ENCODE measurements around the gene NFKBIL1.
A peak's percentile ranks its signal among the peaks of the same experiment; 100 is the strongest.

NFKBIL1 gene

GRCh38 chr6:31558631-31559500 lies 11.5 kb downstream of the NFKBIL1 start:
- FAIRE-seq, result peak; percentile 95
- DNase-seq (ENCODE audit: extremely low spot score, insufficient read length, low read depth), result no peak

- DNase-seq (ENCODE audit: extremely low spot score, insufficient read length, low read depth) (no peak), FAIRE-seq (no peak)
These were observed 12.2 kb downstream of the NFKBIL1 start for GRCh38 chr6:31559606-31559957.

DNA sequence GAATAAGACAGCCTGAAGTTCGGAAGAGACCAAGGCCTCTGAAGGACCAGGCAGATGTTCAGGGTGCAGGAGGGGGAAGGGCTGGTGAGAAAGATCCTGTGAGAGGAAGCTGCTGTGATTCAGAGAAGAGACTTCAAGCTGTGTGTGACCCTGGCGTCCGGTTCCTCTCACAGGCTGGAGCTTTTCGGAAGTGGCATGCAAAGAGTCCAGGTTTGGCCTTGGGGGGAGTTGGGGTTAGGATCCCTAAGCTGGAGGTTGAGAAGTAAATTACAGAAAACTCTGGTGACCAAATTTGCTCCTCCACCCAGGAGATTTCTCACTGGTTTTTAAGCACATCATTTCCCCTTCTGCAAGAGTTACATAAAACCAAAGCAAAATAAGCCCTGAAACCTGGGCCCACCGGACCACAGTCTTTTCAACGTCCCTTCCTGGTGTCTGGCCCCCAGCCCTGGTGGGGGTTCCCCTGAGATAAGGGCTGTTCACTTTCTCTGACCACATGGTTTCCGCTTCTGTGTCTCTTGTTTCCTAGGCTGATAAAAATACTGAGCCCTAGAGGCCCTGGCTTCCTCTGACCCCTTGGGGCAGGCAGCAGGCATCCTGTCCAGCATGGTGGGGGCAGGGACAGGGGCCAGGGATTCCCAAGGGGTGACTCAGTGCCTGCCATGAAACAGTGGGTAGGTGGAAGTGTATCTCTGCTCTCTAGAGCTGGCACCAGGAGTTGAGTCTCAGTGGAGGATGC lies 12.7 kb downstream of the NFKBIL1 start:
- FAIRE-seq, result peak; percentile 98
- no peak for DNase-seq (ENCODE audit: extremely low spot score, insufficient read length, low read depth)

- DNase-seq (ENCODE audit: extremely low spot score, insufficient read length, low read depth) (no peak), FAIRE-seq (no peak)
These were observed 13.3 kb downstream of the NFKBIL1 start for GRCh38 chr6:31560697-31561058.

DNA sequence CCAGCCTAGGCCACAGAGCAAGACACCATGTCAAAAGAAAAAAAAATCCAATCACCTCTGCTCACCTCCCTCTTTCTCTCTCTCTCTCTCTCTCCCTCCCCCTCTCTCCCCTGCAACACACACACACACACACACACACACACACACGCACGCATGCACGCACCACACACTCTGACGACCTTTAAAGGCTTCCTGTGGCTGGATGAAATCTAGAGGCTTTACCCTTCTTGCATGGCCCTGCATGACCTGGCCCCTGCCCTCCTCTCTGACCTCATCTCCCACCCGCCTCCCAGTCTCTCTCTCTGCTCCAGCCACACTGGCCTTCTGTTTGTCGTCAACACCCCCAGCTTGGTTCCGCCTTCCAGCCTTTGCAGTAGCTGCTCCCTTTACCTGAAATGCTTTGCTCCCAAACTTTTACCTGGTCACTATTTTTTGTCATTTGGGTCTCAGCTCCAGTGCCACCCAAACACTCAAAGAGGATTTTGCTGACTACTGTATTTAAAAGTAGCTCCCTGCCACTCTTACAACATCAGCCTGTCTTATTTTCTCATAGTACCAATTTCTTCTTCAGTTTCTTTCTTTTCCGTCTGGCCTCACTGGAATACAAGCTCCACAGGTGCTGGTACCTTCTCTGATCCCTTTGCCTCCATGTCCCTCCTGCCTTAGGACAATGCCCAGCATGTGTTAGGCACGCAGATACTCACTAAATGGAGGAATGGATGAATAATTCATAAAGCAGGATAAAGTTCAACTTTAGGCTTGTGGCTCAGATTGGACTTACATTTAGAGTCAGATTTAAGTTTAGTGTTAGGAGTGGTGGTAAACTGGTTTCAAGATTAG lies 20.3 kb downstream of the NFKBIL1 start:
- no peak for FAIRE-seq
- no peak for DNase-seq (ENCODE audit: extremely low spot score, insufficient read length, low read depth)

GRCh38 chr6:31568537-31568961 lies 21.1 kb downstream of the NFKBIL1 start:
- FAIRE-seq, result peak; percentile 100
- peak; percentile 57 for DNase-seq (ENCODE audit: extremely low spot score, insufficient read length, low read depth)

- no peak for DNase-seq (ENCODE audit: extremely low spot score, insufficient read length, low read depth)
- FAIRE-seq, result peak; percentile 15
These were observed 22.6 kb downstream of the NFKBIL1 start for GRCh38 chr6:31569861-31570536.

DNA sequence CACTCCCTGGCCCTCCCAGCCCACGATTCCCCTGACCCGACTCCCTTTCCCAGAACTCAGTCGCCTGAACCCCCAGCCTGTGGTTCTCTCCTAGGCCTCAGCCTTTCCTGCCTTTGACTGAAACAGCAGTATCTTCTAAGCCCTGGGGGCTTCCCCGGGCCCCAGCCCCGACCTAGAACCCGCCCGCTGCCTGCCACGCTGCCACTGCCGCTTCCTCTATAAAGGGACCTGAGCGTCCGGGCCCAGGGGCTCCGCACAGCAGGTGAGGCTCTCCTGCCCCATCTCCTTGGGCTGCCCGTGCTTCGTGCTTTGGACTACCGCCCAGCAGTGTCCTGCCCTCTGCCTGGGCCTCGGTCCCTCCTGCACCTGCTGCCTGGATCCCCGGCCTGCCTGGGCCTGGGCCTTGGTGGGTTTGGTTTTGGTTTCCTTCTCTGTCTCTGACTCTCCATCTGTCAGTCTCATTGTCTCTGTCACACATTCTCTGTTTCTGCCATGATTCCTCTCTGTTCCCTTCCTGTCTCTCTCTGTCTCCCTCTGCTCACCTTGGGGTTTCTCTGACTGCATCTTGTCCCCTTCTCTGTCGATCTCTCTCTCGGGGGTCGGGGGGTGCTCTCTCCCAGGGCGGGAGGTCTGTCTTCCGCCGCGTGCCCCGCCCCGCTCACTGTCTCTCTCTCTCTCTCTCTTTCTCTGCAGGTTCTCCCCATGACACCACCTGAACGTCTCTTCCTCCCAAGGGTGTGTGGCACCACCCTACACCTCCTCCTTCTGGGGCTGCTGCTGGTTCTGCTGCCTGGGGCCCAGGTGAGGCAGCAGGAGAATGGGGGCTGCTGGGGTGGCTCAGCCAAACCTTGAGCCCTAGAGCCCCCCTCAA lies 24.9 kb downstream of the NFKBIL1 start, which contains the start of gene LTA:
Gene LTA, plus strand, starts transcription at position 249 of the 871 bp plus-strand sequence. Its CDS starts 454 bp downstream, at position 703.
- DNase-seq (ENCODE audit: extremely low spot score, insufficient read length, low read depth) (no peak), FAIRE-seq (peak; percentile 95)

DNA sequence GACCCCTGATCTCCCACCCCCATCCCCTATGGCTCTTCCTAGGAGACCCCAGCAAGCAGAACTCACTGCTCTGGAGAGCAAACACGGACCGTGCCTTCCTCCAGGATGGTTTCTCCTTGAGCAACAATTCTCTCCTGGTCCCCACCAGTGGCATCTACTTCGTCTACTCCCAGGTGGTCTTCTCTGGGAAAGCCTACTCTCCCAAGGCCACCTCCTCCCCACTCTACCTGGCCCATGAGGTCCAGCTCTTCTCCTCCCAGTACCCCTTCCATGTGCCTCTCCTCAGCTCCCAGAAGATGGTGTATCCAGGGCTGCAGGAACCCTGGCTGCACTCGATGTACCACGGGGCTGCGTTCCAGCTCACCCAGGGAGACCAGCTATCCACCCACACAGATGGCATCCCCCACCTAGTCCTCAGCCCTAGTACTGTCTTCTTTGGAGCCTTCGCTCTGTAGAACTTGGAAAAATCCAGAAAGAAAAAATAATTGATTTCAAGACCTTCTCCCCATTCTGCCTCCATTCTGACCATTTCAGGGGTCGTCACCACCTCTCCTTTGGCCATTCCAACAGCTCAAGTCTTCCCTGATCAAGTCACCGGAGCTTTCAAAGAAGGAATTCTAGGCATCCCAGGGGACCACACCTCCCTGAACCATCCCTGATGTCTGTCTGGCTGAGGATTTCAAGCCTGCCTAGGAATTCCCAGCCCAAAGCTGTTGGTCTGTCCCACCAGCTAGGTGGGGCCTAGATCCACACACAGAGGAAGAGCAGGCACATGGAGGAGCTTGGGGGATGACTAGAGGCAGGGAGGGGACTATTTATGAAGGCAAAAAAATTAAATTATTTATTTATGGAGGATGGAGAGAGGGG lies 26.1 kb downstream of the NFKBIL1 start:
- DNase-seq (ENCODE audit: extremely low spot score, insufficient read length, low read depth), result no peak
- no peak for FAIRE-seq

- FAIRE-seq (peak; percentile 58), DNase-seq (ENCODE audit: extremely low spot score, insufficient read length, low read depth) (no peak)
These were observed 27.0 kb downstream of the NFKBIL1 start for GRCh38 chr6:31574106-31575061.

DNA sequence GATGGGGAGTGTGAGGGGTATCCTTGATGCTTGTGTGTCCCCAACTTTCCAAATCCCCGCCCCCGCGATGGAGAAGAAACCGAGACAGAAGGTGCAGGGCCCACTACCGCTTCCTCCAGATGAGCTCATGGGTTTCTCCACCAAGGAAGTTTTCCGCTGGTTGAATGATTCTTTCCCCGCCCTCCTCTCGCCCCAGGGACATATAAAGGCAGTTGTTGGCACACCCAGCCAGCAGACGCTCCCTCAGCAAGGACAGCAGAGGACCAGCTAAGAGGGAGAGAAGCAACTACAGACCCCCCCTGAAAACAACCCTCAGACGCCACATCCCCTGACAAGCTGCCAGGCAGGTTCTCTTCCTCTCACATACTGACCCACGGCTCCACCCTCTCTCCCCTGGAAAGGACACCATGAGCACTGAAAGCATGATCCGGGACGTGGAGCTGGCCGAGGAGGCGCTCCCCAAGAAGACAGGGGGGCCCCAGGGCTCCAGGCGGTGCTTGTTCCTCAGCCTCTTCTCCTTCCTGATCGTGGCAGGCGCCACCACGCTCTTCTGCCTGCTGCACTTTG lies 28.0 kb downstream of the NFKBIL1 start, which contains the start of gene TNF:
Gene TNF, plus strand, starts transcription at position 231 of the 567 bp plus-strand sequence. Its CDS starts 177 bp downstream, at position 408.
- DNase-seq (ENCODE audit: extremely low spot score, insufficient read length, low read depth), result peak; percentile 66
- FAIRE-seq, result peak; percentile 99

DNA sequence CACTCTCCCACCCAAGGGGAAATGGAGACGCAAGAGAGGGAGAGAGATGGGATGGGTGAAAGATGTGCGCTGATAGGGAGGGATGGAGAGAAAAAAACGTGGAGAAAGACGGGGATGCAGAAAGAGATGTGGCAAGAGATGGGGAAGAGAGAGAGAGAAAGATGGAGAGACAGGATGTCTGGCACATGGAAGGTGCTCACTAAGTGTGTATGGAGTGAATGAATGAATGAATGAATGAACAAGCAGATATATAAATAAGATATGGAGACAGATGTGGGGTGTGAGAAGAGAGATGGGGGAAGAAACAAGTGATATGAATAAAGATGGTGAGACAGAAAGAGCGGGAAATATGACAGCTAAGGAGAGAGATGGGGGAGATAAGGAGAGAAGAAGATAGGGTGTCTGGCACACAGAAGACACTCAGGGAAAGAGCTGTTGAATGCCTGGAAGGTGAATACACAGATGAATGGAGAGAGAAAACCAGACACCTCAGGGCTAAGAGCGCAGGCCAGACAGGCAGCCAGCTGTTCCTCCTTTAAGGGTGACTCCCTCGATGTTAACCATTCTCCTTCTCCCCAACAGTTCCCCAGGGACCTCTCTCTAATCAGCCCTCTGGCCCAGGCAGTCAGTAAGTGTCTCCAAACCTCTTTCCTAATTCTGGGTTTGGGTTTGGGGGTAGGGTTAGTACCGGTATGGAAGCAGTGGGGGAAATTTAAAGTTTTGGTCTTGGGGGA lies 28.7 kb downstream of the NFKBIL1 start:
- no peak for DNase-seq (ENCODE audit: extremely low spot score, insufficient read length, low read depth)
- peak; percentile 82 for FAIRE-seq

- DNase-seq (ENCODE audit: extremely low spot score, insufficient read length, low read depth), result no peak
- peak; percentile 87 for FAIRE-seq
These were observed 29.6 kb downstream of the NFKBIL1 start for GRCh38 chr6:31576897-31577578.

- no peak for DNase-seq (ENCODE audit: extremely low spot score, insufficient read length, low read depth)
- FAIRE-seq, result no peak
These were observed 30.2 kb downstream of the NFKBIL1 start for GRCh38 chr6:31577579-31577966.
